Adipocyte (in vitro differentiated cells): ENCODE measurements around the gene GGT5.
"Not testable (repeated sequence)": the region's sequence is repeated elsewhere in the genome, so short reads cannot be mapped to it uniquely, and the experiment has no call there.

Experiments
- DNase-seq: peaks from one replicate; pipeline ENCODE4 v3.0.0-alpha.2; 2015; ENCODE audit warnings: low read depth
- H3K27me3 ChIP-seq: replicated peaks from 2 replicates; pipeline ENCODE4 v1.7.0; 2013; ENCODE audit warnings: mild to moderate bottlenecking, low read length, moderate library complexity; ENCODE audit not compliant: control insufficient read depth, insufficient read depth
- H3K36me3 ChIP-seq: 2 replicates; pipeline ENCODE4 v1.7.0; 2013; ENCODE audit warnings: low read length, mild to moderate bottlenecking, moderate library complexity; ENCODE audit not compliant: control insufficient read depth, insufficient read depth, severe bottlenecking
- H3K4me1 ChIP-seq: 2 replicates; pipeline ENCODE4 v1.7.0; 2013; ENCODE audit warnings: mild to moderate bottlenecking, low read length, moderate library complexity; ENCODE audit not compliant: control insufficient read depth, insufficient read depth
- H3K4me3 ChIP-seq: 2 replicates; pipeline ENCODE4 v1.7.0; 2013; ENCODE audit warnings: mild to moderate bottlenecking, low read length, moderate library complexity
- H3K9ac ChIP-seq: 2 replicates; pipeline ENCODE4 v1.7.0; 2013; ENCODE audit warnings: mild to moderate bottlenecking, low read length, moderate library complexity
- H3K9me3 ChIP-seq: 2 replicates; pipeline ENCODE4 v1.7.0; 2013; ENCODE audit warnings: mild to moderate bottlenecking, low read length, moderate library complexity; ENCODE audit not compliant: control insufficient read depth

Gene GGT5

DNA sequence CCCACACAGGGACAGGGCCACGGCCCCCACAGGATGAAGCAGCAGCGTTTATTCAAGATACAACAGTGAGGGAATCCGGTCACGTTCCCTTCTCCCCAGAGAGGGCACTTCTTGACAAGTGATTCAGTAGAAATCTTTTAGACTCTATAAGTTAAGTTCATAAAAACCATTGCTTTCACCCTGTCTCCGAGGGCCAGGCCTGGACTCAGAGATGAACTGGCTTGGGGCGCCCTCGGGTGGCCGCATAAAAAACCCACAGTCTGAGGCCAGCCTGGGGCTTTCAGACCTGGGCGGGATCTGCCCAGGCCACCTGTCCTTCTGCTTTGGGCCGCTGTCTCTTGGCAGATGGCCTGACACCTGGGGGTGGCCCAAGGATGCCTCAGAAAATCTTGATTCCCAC is 14.6 kb upstream of the GGT5 start:
- not testable (repeated sequence) for H3K4me1 ChIP-seq, H3K27me3 ChIP-seq, H3K9me3 ChIP-seq, H3K4me3 ChIP-seq, H3K9ac ChIP-seq, H3K36me3 ChIP-seq
- DNase-seq = peak; percentile 89

DNA sequence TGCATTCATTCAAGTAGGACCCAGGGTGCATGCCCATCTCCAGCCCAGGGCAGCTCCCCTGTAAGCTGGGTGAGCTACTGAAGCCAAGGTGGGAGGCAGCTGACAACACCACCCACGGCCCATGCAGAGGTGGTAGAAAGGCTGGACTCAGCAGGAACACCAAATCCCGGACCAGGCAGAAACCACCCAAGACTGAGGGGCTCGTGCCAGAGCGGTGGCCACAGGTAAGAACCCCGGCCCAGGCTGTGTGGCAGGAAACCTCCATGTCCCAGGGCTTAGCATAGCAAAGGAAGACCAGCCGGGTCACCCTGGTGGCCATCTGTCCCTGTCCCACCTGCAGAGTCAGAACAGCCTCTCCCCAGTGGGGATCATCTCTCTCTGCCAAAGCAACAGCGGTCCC is 11.9 kb upstream of the GGT5 start:
- H3K27me3 ChIP-seq, DNase-seq, H3K36me3 ChIP-seq, H3K4me3 ChIP-seq, H3K4me1 ChIP-seq, H3K9ac ChIP-seq, H3K9me3 ChIP-seq: not testable (repeated sequence)

DNA sequence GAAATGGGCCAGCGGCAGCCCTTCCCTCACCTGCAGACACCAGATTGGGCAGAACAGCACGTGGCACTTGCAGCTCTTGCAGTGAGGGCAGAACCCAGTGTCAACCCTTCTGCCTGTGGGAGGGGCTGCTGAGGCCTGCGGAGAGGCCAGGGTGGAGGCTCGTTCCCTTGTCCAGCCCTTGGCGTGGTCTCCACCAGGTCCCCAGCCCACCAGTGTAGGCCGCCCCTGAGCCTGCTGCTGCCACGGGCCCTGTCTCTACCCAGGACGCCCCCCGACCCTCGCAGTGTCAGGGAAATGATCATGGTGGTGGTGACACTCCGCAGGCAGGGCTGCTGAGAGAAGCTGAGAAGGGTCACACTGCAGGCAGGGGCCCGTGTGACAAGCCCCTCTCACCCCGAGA is 11.3 kb upstream of the GGT5 start:
- H3K27me3 ChIP-seq, H3K4me1 ChIP-seq, H3K36me3 ChIP-seq, H3K9me3 ChIP-seq, DNase-seq, H3K4me3 ChIP-seq, H3K9ac ChIP-seq: not testable (repeated sequence)

DNA sequence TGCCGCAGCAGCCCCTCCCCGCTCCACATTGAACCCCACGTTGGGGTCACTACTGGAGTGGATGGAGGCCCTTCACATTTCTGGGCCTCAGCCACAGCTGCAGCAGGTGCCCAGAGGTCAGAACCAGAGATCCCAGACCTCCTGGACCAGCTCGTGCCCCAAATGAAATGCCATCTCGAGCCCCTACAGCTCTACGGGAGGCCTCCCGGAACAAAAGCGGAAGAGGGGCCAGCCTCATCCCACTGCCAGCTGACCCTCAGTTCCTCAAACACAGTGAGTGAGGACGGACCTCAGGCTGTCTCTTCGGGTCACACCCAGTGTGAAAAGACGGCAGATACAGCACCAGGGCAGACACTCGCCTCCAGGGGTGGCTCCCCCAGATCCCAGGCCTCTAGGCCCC is 8.2 kb upstream of the GGT5 start:
- H3K27me3 ChIP-seq, H3K36me3 ChIP-seq, H3K4me1 ChIP-seq, DNase-seq, H3K9ac ChIP-seq, H3K4me3 ChIP-seq, H3K9me3 ChIP-seq: not testable (repeated sequence)

DNA sequence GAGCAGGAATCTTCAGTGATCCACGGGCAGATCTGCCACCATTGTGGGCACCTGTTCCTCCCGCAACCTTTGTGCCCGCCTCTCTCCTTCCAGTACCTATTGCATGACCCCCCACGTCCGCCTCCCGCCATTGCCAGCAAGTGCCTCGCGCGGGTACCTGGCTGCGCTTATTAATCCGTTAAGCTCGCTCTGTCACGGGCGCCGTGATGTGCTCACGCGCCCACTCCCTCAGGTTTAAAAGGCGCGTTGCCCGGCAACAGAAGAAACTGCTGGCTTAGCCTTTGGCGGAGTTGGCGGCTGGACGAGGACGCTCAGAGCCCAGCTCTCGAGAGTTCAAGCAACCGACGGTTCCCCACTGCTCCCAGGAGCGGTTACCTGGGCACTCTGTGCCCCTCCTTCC is 6.4 kb upstream of the GGT5 start:
- not testable (repeated sequence) for H3K9me3 ChIP-seq, DNase-seq, H3K9ac ChIP-seq, H3K27me3 ChIP-seq, H3K4me3 ChIP-seq, H3K36me3 ChIP-seq
- peaks cover 11% of the 10 kb centered on the region for H3K4me1 ChIP-seq

DNA sequence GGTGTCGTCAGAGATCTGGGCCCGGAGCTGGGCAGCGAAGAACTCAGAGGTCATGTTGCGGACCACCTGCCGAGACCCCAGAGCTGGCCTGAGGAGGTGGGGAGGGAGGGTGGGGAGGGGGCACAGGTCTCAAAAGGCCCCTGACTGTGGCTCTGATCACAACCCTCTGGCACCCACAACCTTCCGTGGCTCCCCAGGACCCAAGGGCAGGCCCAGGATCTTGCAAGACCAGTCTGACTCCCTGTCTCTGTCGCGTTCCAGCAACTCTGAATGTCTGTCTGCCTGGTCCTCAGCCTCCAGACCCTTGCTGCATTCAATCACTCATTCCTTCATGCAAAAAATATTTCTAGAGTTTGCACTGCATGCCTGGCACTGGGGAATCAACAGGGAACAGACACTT is 4.5 kb upstream of the GGT5 start:
- not testable (repeated sequence) for DNase-seq, H3K27me3 ChIP-seq, H3K9ac ChIP-seq, H3K9me3 ChIP-seq, H3K36me3 ChIP-seq, H3K4me3 ChIP-seq
- H3K4me1 ChIP-seq = peaks cover 15% of the 10 kb centered on the region

DNA sequence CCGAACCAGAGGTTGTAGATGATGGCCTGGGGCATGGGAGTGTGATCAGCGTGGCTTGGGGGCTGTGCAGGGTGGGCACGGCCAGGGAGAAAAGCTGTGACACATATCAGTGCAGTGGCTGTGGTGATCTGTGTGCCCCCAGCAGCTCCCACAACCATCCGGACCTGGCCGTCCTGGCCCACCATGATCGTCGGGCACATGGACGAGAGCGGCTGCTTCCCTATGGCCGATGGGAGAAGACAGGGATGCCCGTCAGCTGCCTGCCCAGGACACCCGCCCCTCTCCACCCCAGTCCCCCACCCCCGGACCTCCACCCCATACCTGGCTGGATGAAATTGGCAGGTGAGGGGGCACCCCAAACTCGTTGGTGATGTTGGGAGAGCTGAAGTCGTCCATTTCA is 3.7 kb upstream of the GGT5 start:
- not testable (repeated sequence) for H3K9ac ChIP-seq, H3K27me3 ChIP-seq, H3K4me3 ChIP-seq, DNase-seq, H3K36me3 ChIP-seq, H3K9me3 ChIP-seq
- H3K4me1 ChIP-seq = peaks cover 15% of the 10 kb centered on the region

DNA sequence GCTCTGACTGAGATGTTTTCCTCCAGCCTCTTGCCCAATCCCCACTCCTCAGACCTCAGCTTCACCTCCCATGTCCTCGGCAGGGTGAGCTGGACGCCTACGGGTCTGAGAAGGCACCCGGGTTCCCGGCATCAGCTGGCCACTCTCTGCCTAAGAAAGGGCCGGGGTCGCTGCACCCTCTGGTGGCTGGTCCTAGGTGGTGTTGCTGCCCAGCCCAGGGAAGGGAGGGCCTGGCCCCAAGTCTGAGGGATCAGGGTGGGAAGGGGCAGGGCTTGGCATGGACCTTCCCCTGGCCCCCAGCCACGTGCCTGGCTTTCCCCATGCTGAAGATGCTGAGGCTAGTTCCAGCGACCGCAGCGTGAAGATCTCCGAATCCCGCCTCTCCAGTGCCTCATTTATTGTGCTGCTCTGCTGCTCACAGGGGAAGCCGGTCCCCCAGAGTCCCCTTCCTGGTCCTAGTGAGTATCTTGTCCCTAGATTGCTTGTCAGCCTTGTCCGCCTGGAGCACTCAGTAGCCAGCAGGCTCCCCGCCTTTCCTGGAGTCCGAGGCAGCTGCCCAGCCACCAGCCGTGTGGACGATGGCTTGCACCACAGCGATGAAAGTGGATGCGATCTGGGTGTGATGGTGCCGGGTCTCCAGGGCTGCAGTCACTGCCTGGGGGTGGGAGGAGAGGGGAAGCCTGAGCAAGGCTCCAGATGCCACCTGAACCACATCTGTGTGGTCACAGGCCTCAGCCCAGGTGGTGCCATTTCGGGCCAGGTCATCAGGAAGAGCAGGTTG is 2.9 kb upstream of the GGT5 start:
- H3K36me3 ChIP-seq = no peaks in the 10 kb centered on the region
- DNase-seq = peak; percentile 99
- peaks cover 19% of the 10 kb centered on the region for H3K4me1 ChIP-seq
- H3K27me3 ChIP-seq = no peaks in the 10 kb centered on the region
- no peaks in the 10 kb centered on the region for H3K9me3 ChIP-seq
- peak overlapping the region; percentile 84 for H3K9ac ChIP-seq
- H3K4me3 ChIP-seq = peak overlapping the region; percentile 73

DNA sequence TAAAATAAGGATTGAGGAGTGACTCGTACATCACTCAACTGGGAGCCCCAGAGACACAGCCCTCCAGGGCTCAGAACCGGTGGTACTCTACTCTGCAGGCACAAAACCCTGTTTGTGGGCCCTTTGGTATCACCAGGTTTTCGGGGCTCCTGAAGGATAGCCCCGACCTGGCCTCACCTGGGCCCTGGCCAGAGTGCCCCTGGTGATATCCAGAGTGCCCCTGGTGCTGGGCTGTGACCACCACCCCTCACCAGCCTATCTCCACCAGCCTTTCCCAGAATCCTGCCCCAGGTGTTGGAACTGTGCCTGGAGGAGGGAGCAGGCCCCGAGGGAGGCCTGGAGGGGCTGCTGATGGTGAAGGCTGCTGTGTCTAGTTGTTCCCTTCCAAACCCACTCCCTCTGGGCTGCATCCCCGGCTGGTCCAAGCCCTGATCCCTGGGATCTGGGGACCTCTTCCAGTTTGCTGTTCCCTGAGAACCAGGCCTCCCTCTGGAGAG is 2.2 kb upstream of the GGT5 start:
- H3K9me3 ChIP-seq = no peaks in the 10 kb centered on the region
- peak; percentile 51 for DNase-seq
- H3K9ac ChIP-seq = peak overlapping the region; percentile 87
- H3K4me3 ChIP-seq = no peak overlapping the region
- H3K36me3 ChIP-seq = no peaks in the 10 kb centered on the region
- H3K4me1 ChIP-seq = peaks cover 24% of the 10 kb centered on the region
- no peaks in the 10 kb centered on the region for H3K27me3 ChIP-seq

DNA sequence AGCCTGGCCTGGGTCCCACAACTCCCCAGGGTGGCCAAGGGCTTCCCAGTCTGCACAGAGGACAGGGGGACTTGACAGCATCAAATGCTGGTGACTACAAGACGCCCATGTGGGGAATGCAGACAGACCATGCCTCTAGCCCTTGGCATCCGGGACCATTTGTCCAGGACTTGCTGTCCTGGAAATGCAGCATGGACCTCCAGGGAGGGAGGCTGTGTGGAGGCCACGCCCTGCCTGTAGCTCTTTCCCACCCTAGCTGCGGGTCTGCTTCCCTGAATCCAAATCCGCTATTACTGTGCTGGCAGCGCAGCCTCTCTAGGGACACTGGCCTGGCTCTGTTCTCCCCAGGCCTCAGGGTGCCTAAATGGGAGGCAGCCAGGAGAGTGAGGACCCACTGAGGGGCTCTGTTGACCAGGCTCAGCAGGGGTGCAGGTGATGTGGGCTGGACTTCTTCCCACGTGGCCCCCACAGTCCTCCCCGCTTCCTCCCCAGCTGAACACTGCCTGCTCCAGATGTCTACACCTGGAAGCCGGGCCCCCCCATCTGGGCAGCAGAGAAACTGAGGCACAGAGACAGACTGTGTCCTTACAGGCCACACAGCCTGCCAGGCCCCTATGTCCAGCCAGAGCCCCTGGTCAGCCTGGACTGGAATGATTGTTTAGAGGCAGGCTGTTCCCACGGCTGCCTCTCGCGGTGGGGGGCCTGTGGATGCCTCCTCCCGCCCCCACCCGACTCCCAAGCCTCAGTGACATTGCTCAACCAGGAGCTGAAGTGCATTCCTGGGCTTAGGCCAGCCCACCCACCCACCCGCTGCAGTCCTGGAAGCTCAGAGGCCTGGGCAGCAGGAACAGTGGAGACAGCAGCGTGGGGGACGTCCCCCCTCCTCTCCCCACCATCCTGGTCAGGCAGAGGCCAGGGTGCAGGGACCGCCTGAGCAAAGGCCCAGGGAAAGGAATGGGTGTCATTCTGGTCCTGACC is 991 bp upstream of the GGT5 start:
- not testable (repeated sequence) for H3K27me3 ChIP-seq, H3K36me3 ChIP-seq, H3K9me3 ChIP-seq
- Histone ChIP-seq H3K4me1 (peaks cover 26% of the 10 kb centered on the region), H3K4me3 (peak overlapping the region; percentile 80), H3K9ac (peak overlapping the region; percentile 98)
- peak; percentile 86 for DNase-seq

DNA sequence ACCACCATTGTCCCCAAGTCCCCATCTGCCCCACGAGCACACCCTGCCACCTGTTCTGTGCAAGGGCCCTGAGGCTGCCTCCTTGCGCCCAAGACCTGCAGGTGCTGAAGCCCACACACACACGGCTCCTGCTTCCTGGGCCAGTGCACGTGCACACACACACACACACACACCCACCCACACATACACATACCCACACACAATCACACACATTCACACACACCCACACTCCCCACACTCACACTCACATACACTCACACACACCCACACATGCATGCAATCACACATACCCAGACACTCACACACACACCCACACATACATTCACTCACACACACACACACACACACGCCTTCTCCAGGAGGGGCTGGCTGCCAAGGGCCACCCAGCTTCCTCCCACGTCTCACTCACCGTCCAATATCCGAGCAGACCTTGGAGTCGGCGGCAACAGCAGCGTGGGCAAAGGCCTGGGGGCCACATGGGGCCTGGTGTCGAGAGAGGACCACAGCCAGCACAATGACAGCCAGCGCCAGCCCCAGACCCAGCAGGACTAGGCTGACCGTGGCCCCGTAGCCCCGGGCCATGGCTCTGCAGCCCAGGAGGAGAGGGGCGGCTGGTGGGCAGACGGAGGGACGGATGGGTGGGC is 616 bp downstream of the GGT5 start:
- H3K9me3 ChIP-seq = no peaks in the 10 kb centered on the region
- H3K27me3 ChIP-seq = no peaks in the 10 kb centered on the region
- H3K36me3 ChIP-seq = peaks cover 6% of the 10 kb centered on the region
- H3K9ac ChIP-seq = peak overlapping the region; percentile 98
- peak overlapping the region; percentile 90 for H3K4me3 ChIP-seq
- DNase-seq = no peak
- H3K4me1 ChIP-seq = peaks cover 36% of the 10 kb centered on the region
